ACC112 (cell line): ENCODE measurements around the gene USH1C.

Experiments
- H2AFZ ChIP-seq: fragments of 200-600 bp; sonication (generic); one replicate; pipeline ENCODE4 v1.6.0; 2017; ENCODE audit warnings: antibody characterized with exemption, low read length; ENCODE audit not compliant: unreplicated experiment
- H3K27ac ChIP-seq: fragments of 200-600 bp; sonication (generic); 2 replicates; pipeline ENCODE4 v1.5.1; 2014; ENCODE audit warnings: low read depth, mild to moderate bottlenecking, antibody characterized with exemption, low read length, moderate library complexity
- H3K27me3 ChIP-seq: fragments of 200-600 bp; sonication (generic); 2 replicates; pipeline ENCODE4 v1.6.1; 2014; ENCODE audit warnings: mild to moderate bottlenecking, antibody characterized with exemption, low read length, moderate library complexity, mixed read lengths; ENCODE audit not compliant: insufficient read depth
- H3K36me3 ChIP-seq: fragments of 200-600 bp; sonication (generic); 2 replicates; pipeline ENCODE4 v1.6.1; 2016; ENCODE audit warnings: mild to moderate bottlenecking, antibody characterized with exemption, low read length, moderate library complexity, mixed read lengths; ENCODE audit not compliant: insufficient read depth
- H3K4me1 ChIP-seq: fragments of 200-600 bp; sonication (generic); one replicate; pipeline ENCODE4 v1.6.1; 2016; ENCODE audit warnings: low read length, mixed read lengths; ENCODE audit not compliant: insufficient read depth, unreplicated experiment, control insufficient read depth
- H3K4me3 ChIP-seq: fragments of 200-600 bp; sonication (generic); 2 replicates; pipeline ENCODE4 v1.5.1; 2014; ENCODE audit warnings: mild to moderate bottlenecking, low read depth, low read length
- H3K79me2 ChIP-seq: fragments of 200-600 bp; sonication (generic); one replicate; pipeline ENCODE4 v1.6.0; 2016; ENCODE audit warnings: low read length; ENCODE audit not compliant: control insufficient read depth, unreplicated experiment, insufficient read depth

USH1C gene

GRCh38 chr11:17544181-17544622 is at the start of gene USH1C:
Gene USH1C, minus strand, starts transcription at chr11:17544416. Its CDS starts 109 bp downstream, at chr11:17544307.
- Histone ChIP-seq H3K79me2 (no peaks in the 10 kb centered on the region), H3K27ac (no peak within 1 kb of the TSS), H2AFZ (no peak within 1 kb of the TSS), H3K4me3 (no peak within 1 kb of the TSS), H3K27me3 (peaks cover 90% of the 10 kb centered on the region), H3K36me3 (no peaks in the 10 kb centered on the region), H3K4me1 (peaks cover 4% of the 10 kb centered on the region)

- Histone ChIP-seq H3K27ac (no peak overlapping the region), H2AFZ (no peak overlapping the region), H3K36me3 (no peaks in the 10 kb centered on the region), H3K27me3 (peaks cover 87% of the 10 kb centered on the region), H3K4me1 (no peaks in the 10 kb centered on the region), H3K79me2 (no peaks in the 10 kb centered on the region), H3K4me3 (no peak overlapping the region)
These were observed 49.4 kb upstream of the USH1C start for GRCh38 chr11:17593466-17594245.

GRCh38 chr11:17591293-17591692 is 47.1 kb upstream of the USH1C start:
- Histone ChIP-seq H2AFZ (no peak overlapping the region), H3K36me3 (no peaks in the 10 kb centered on the region), H3K4me1 (no peaks in the 10 kb centered on the region), H3K4me3 (no peak overlapping the region), H3K27ac (no peak overlapping the region), H3K79me2 (no peaks in the 10 kb centered on the region), H3K27me3 (peaks cover 96% of the 10 kb centered on the region)

DNA sequence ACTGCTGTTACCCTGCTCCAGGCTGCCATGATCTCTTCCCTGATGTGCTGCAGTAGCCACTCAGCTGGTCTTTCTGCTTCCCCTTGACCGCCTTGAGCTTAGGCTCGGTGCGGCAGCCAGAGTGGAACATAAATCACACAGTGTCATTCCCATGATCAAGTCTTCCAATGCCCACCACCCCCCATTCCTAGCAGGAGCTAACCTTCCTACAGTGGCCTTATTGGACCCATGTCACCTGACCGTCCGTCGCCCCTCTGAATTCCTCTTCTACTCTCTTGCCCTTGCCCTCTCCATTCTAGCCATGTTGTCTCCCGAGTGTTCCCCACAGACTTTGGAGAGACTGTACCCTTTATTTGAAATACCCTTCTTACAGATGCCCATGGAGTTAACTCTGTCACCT is 46.2 kb upstream of the USH1C start:
- H3K27me3 ChIP-seq, result peaks cover 95% of the 10 kb centered on the region
- H3K27ac ChIP-seq, result no peak overlapping the region
- no peaks in the 10 kb centered on the region for H3K36me3 ChIP-seq

DNA sequence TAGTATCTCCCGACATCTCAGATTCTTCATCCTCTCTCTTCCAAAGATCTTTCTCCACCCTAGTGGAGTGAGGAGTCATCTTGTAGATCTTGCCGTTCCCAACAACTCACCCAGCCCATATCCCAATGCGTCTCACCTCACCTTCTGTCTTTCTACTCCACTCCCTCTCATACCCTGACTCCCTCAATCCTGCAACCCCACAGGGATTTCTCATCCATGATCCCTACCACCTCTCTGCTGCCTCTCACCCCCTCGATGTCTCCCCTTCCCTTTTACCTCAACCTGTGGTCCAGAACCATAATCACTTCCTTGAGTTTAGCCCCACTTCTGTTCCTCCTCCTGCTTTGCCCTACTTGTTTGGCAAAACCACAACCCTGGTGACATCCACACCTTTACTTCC is 44.5 kb upstream of the USH1C start:
- Histone ChIP-seq H2AFZ (no peak overlapping the region), H3K27ac (no peak overlapping the region), H3K36me3 (no peaks in the 10 kb centered on the region), H3K79me2 (no peaks in the 10 kb centered on the region), H3K4me3 (no peak overlapping the region), H3K4me1 (no peaks in the 10 kb centered on the region), H3K27me3 (peaks cover 95% of the 10 kb centered on the region)

More for the DNA sequence above, 46.2 kb upstream of the USH1C start:
- Histone ChIP-seq H3K4me3 (no peak overlapping the region), H3K4me1 (no peaks in the 10 kb centered on the region), H3K79me2 (no peaks in the 10 kb centered on the region), H2AFZ (no peak overlapping the region)

DNA sequence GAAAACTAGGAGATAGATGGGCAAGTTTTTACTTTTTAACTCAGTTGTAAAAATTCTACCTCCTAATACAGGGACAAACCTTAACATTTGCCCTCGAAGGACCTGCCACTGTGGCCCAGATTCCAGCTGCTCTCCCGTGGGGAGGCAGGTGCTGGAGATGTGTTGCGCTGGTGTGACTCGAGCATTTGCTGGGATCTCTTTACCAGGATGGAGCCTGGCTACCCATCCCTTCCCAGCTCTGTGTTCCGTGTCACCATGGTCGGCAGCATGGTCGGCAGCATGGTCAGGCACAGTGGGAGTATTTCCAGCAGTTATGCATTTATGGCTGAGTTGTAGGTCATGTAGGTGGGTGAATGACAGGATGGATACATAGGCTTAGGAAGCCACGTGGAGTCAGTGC is 44.0 kb upstream of the USH1C start:
- H3K36me3 ChIP-seq, result no peaks in the 10 kb centered on the region
- H2AFZ ChIP-seq, result no peak overlapping the region
- H3K27ac ChIP-seq, result no peak overlapping the region
- H3K4me3 ChIP-seq, result no peak overlapping the region
- H3K79me2 ChIP-seq, result no peaks in the 10 kb centered on the region
- H3K27me3 ChIP-seq, result peaks cover 95% of the 10 kb centered on the region
- no peaks in the 10 kb centered on the region for H3K4me1 ChIP-seq

DNA sequence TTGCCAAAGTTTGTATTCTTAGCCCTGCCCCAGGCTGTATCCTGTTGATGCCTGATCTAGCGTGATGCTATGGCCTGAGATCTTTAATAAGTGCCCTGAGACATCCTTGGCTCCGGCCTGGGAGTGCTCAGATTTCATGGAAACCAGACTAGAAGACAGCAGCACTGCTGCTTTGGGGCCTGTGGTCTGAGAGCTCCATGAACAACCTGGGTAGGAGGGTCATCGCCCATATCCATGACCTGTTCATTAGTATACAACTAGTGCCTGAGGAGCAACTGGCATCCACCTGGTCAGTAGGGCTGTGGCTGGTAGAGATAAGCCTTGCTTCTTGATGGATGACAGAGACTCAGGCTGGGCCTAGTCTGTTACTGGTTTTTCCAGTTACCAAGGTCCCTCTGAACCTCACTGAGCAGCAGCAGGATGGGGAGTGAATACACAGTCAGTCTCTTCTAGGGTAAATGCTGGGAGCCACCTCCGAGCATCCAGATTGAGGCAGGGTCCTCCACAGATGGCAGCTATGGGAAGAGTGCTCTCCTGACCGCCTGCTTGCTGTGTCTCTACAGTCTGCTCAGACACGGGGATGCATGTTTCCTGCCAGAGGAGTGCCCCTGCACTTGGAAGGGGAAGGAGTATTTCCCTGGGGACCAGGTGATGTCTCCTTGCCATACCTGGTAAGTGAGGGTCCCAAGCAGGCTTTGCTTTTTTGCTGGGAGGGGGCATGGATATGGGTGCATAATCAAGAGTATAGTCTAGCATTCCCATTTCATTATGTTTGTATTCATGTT is 41.9 kb upstream of the USH1C start:
- no peak overlapping the region for H3K4me3 ChIP-seq
- H3K27ac ChIP-seq, result no peak overlapping the region
- H3K79me2 ChIP-seq, result no peaks in the 10 kb centered on the region
- no peaks in the 10 kb centered on the region for H3K36me3 ChIP-seq
- peaks cover 93% of the 10 kb centered on the region for H3K27me3 ChIP-seq
- H2AFZ ChIP-seq, result no peak overlapping the region
- H3K4me1 ChIP-seq, result no peaks in the 10 kb centered on the region

- H3K4me1 ChIP-seq, result no peaks in the 10 kb centered on the region
- no peak overlapping the region for H3K27ac ChIP-seq
These were observed 37.5 kb upstream of the USH1C start for GRCh38 chr11:17581732-17582053.

DNA sequence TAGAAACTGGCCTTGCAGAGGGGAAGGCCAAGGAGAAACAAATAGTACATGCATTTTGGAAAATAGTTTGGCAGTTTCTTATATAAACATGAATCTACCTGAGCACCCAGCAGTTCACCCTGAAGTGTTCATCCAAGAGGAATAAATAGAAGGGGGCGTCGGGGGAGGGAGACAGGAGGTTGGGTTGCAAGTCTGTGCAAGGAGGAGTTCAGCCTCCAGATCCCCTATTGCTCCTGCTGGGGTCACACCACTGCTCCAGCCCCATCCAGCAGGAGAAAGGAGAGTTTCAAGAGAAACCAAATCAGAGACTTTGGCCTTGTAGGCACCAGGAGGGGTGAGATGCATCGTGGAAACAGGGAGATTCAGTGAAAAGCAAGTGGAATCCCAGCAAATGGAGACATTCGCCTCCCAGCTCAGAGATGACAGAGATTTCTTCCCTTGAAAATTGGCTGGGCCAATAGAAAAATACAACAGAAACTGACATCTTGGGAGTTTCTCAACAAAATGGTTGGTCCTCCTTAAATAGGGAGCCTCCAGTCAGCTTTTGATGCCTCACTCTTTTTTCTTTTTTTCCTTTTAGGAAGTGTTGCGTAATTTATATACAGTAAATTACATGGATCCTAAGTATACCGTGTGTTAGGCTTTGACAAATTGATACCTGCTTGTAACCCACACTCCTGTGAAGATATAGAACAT is 37.0 kb upstream of the USH1C start:
- Histone ChIP-seq H3K4me3 (no peak overlapping the region), H2AFZ (no peak overlapping the region), H3K27me3 (peaks cover 84% of the 10 kb centered on the region), H3K36me3 (no peaks in the 10 kb centered on the region), H3K27ac (no peak overlapping the region), H3K4me1 (no peaks in the 10 kb centered on the region), H3K79me2 (no peaks in the 10 kb centered on the region)

More at GRCh38 chr11:17581732-17582053, 37.5 kb upstream of the USH1C start:
- no peaks in the 10 kb centered on the region for H3K36me3 ChIP-seq
- H3K27me3 ChIP-seq, result peaks cover 88% of the 10 kb centered on the region
- no peaks in the 10 kb centered on the region for H3K79me2 ChIP-seq
- H2AFZ ChIP-seq, result no peak overlapping the region
- no peak overlapping the region for H3K4me3 ChIP-seq

GRCh38 chr11:17580271-17580670 is 36.1 kb upstream of the USH1C start:
- no peak overlapping the region for H3K27ac ChIP-seq
- H3K36me3 ChIP-seq, result no peaks in the 10 kb centered on the region
- no peaks in the 10 kb centered on the region for H3K4me1 ChIP-seq
- H3K4me3 ChIP-seq, result no peak overlapping the region
- peaks cover 76% of the 10 kb centered on the region for H3K27me3 ChIP-seq
- no peaks in the 10 kb centered on the region for H3K79me2 ChIP-seq
- no peak overlapping the region for H2AFZ ChIP-seq
